ENCODE results near the gene SH2D5. TPM values are rescaled to one million over a fixed set of nuclear protein-coding genes. Genes with fewer than 3 reads are reported as not detected.
"Not testable (repeated sequence)": the region's sequence is repeated elsewhere in the genome, so short reads cannot be mapped to it uniquely, and the experiment has no call there.

The SH2D5 gene
- total RNA-seq, 3 donors from 2014 or later = under 0.01 to 0.29 TPM; not detected in 1

- Histone ChIP-seq H3K27ac (no peak overlapping the region), H3K4me1 (no peaks in the 10 kb centered on the region), H3K9me3 (no peaks in the 10 kb centered on the region), H3K36me3 (no peaks in the 10 kb centered on the region), H3K4me3 (no peak overlapping the region), H3K27me3 (no peaks in the 10 kb centered on the region)
- TF ChIP-seq CTCF (IDR thresholded peaks at IDR 0.05) (no peak), POLR2A (IDR thresholded peaks at IDR 0.05) (no peak)
- no peak for DNase-seq (ENCODE audit: low spot score in 2 of 2)
- intact Hi-C loops (cut with DNase I; ENCODE audit: low total_unique reads) = no loop called here
These were observed 53.9 kb downstream of the SH2D5 start for GRCh38 chr1:20678599-20678998.

DNA sequence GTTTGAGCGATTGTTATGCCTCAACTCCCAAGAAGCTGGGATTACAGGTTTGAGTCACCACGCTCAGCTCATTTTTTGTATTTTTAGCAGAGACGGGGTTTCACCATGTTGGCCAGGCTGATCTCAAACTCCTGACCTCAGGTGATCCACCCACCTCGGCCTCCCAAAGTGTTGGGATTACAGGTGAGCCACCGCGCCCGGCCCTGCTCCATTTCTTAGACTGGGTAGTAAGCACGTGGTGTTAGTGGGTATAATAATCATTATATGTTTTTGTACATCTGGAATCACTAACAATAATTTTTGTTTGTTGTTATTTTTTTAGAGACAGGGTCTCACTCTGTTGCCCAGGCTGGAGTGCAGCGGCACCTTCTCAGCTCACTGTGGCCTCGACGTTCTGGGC lies 58.9 kb downstream of the SH2D5 start:
- H3K36me3 ChIP-seq; DNase-seq (ENCODE audit: low spot score in 2 of 2); H3K9me3 ChIP-seq; intact Hi-C loops (cut with DNase I; ENCODE audit: low total_unique reads); H3K27ac ChIP-seq; H3K4me1 ChIP-seq; H3K4me3 ChIP-seq; H3K27me3 ChIP-seq: not testable (repeated sequence)

GRCh38 chr1:20672265-20672632 lies 60.3 kb downstream of the SH2D5 start:
- Histone ChIP-seq H3K4me3 (no peak overlapping the region), H3K27ac (no peak overlapping the region), H3K27me3 (peaks cover 0 to 4% of the 10 kb centered on the region in 2 donors), H3K9me3 (no peaks in the 10 kb centered on the region), H3K36me3 (no peaks in the 10 kb centered on the region), H3K4me1 (no peaks in the 10 kb centered on the region)
- TF ChIP-seq CTCF (IDR thresholded peaks at IDR 0.05) (no peak), POLR2A (IDR thresholded peaks at IDR 0.05) (no peak), POLR2AphosphoS5 (IDR thresholded peaks at IDR 0.05) (no peak)
- no peak for DNase-seq (ENCODE audit: low spot score in 2 of 2)
- intact Hi-C loops (cut with DNase I; ENCODE audit: low total_unique reads) = no loop called here

DNA sequence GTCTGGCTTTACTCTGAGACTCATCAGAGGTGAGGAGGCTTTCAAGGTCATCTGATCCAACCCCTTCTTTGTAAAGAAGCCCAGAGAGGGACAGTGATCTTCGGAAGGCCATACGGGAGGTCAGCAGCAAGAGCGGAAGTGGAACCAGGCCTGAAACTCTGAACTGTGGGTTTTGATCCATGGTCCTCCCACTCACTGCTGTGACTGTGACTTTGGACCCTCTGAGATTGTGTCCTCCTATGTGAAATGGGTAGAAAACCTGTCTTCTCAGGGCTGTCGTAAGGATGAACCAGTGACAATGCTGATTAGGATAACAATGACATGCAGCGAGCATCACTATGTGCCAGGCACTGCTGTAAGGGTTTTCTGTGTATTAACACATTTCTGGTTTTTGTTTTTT lies 61.6 kb downstream of the SH2D5 start:
- H3K4me1 ChIP-seq = no peaks in the 10 kb centered on the region
- H3K27me3 ChIP-seq = peaks cover 0 to 4% of the 10 kb centered on the region in 2 donors
- no peaks in the 10 kb centered on the region for H3K36me3 ChIP-seq
- intact Hi-C loops (cut with DNase I; ENCODE audit: low total_unique reads) = no loop called here
- H3K4me3 ChIP-seq = no peak overlapping the region
- no peak for DNase-seq (ENCODE audit: low spot score in 2 of 2)
- no peak overlapping the region for H3K27ac ChIP-seq
- TF ChIP-seq CTCF (IDR thresholded peaks at IDR 0.05) (no peak), POLR2A (IDR thresholded peaks at IDR 0.05) (no peak), POLR2AphosphoS5 (IDR thresholded peaks at IDR 0.05) (no peak)
- no peaks in the 10 kb centered on the region for H3K9me3 ChIP-seq

Other genes starting within 250 kb of the SH2D5 start
- 10 to 100 TPM in 2 of 3 donors, 1 to 10 TPM in 1; 5.6 to 26.9 (median 17.0) TPM for gene CAMK2N1, start 246.5 kb downstream of the SH2D5 start, total RNA-seq
- gene MUL1, start 224.6 kb downstream of the SH2D5 start, total RNA-seq = 10 to 100 TPM; 25.4 to 35.1 (median 29.6) TPM
- gene FAM43B, start 180.1 kb downstream of the SH2D5 start, total RNA-seq = under 1 TPM; 0.16 to 0.33 (median 0.29) TPM
- 1 to 10 TPM in 2 of 3 donors, under 1 TPM in 1; 0.98 to 1.3 (median 1.0) TPM for gene CDA, start 143.6 kb downstream of the SH2D5 start, total RNA-seq
- gene PINK1, start 99.2 kb downstream of the SH2D5 start, total RNA-seq = 100 to 1,000 TPM in 1 of 3 donors, 10 to 100 TPM in 2; 92.1 to 146 (median 94.1) TPM
- 100 to 1,000 TPM; 127 to 145 (median 138) TPM for gene DDOST, start 71.3 kb downstream of the SH2D5 start, total RNA-seq
- 1 to 10 TPM; 1.8 to 3.5 (median 2.0) TPM for gene KIF17, start 14.7 kb downstream of the SH2D5 start, total RNA-seq
- 100 to 1,000 TPM; 224 to 317 (median 281) TPM for gene HP1BP3, start 54.6 kb upstream of the SH2D5 start, total RNA-seq